SW 1271 (cell line): ENCODE data around the gene REV3L.
"Not testable (repeated sequence)": the region's sequence is repeated elsewhere in the genome, so short reads cannot be mapped to it uniquely, and the experiment has no call there.

Experiments
- DNase-seq, 2 experiments: peaks; one replicate each; lab custom pipeline; 2025; lab: John Stamatoyannopoulos, UW

REV3L gene

GRCh38 chr6:111300938-111301800, 181.8 kb downstream of the REV3L start:
- DNase-seq = not testable (repeated sequence)

DNA sequence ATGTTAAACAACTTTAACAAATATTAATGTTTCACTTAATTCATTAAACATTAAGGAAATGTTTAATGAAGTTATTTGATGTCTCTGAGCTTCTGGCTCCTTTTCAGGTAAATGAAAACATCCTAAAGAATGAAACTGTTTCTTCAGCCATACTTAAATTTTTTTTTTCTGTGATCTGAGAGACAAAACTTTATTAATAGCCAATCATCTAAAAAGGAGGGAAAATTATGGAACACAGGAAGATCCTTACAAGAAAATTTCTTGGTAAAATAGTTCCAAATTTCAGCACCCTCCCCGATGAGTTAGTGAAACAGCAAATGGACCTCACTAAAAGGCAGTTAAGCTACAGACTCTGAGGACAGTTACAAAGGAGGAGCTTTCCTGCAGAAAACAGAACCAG, 185.2 kb downstream of the REV3L start:
- no peak for DNase-seq

DNA sequence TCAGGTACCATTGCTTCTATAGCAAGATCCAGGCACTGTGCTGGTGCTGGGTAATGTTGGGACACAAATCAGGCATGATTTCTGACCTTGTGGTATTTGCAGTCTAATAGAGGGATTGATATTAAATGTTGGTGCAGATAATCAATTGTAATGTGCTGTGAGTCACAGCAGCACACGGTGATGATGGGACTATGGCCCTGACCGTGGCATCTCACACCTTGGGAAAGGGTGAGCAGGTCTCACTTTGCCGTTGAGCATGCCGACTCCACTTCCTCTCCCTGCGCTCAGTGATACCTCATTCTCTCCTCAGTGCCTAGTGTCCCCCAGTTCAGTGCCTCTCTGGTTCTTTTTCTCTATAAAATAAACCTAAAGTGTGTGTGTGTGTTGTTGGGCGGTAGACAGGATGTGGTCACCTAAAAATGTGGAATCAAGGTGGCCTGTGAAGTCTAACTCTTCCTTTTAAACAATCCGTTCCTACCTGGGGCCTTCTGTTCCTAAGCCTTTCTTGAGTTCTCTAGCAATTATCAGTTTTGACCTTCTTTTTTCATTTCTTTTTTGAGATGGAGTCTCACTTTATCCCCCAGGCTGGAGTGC, 188.5 kb downstream of the REV3L start:
- no peak for DNase-seq

GRCh38 chr6:111291336-111292259, 191.4 kb downstream of the REV3L start:
- DNase-seq = no peak

- not testable (repeated sequence) for DNase-seq
Observed at GRCh38 chr6:111290689-111291335, 192.2 kb downstream of the REV3L start.

GRCh38 chr6:111284356-111284755, 198.7 kb downstream of the REV3L start:
- not testable (repeated sequence) for DNase-seq

- DNase-seq = no peak
Observed at GRCh38 chr6:111283707-111284106, 199.3 kb downstream of the REV3L start.

- DNase-seq = no peak
Observed at GRCh38 chr6:111282515-111282914, 200.5 kb downstream of the REV3L start.

DNA sequence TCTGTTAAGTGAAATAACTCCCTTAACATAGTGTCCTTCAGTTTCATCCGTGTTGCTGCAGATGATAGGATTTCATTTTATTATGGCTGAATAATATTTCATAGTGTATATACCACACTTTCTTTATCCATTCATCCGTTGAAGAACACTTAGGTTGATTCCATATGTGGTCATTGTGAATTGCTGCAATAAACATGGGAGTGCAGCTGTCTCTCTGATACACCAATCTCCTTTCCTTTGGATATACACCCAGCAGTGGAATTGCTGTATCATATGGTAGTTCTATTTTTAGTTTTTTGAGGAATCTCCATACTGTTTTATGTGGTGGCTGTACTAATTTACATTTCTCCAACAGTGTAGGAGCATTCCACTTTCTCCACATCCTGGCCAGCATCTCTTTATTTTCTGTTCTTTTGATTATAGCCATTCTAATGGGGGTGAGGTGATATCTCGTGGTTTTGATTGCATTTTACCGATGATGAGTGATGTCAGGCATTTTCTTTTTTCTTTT, 202.5 kb downstream of the REV3L start:
- DNase-seq = no peak

GRCh38 chr6:111278731-111279130, 204.3 kb downstream of the REV3L start:
- no peak for DNase-seq

- no peak for DNase-seq
Observed at GRCh38 chr6:111277819-111278218, 205.2 kb downstream of the REV3L start.

DNA sequence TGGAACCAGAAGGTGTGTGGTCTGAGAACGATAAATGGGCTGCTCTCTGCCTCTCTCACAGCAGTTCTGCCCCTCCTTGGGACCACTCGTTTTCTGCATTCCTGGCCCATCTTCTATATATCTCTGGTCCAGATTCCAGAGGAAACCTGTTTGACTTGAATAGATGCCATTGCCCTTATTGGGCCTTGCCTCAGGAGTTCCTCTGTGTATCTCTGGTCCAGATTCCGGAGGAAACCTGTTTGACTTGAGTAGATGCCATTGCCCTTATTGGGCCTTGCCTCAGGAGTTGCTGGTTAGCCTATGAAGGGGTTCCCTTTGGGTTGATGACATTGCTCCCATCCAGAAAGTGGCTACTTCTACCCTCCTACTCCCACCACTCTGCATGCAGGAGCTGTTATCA, 206.3 kb downstream of the REV3L start:
- DNase-seq = no peak

GRCh38 chr6:111276335-111276734, 206.7 kb downstream of the REV3L start:
- no peak for DNase-seq

- DNase-seq = no peak
Observed at GRCh38 chr6:111274593-111275217, 208.3 kb downstream of the REV3L start.

GRCh38 chr6:111270121-111270520, 212.9 kb downstream of the REV3L start:
- no peak for DNase-seq

GRCh38 chr6:111269401-111269970, 213.5 kb downstream of the REV3L start:
- DNase-seq = no peak

GRCh38 chr6:111267764-111268333, 215.2 kb downstream of the REV3L start:
- DNase-seq = no peak

GRCh38 chr6:111266276-111266675, 216.7 kb downstream of the REV3L start:
- DNase-seq = no peak

DNA sequence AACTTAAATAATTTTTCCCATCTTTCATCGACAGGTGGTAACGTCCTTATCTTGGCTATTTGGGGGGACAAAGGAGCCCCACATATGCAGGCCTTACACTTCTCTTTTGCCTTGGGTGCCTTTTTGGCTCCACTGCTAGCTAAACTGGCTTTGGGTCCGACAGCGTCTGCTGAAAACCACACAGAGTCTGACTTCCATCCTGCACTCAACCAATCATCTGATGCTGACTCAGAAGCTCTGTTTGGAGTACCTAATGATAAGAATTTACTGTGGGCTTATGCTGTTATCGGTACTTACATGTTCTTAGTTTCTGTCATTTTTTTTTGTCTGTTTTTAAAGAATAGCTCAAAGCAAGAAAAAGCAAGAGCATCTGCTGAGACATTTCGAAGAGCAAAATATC, 217.2 kb downstream of the REV3L start:
- DNase-seq = no peak

GRCh38 chr6:111263837-111264236, 219.2 kb downstream of the REV3L start:
- DNase-seq = peak; percentile 15 to 64
